Cerebellar cortex (tissue), 1 donor: Measurements from ENCODE around the gene NXPH4.

Experiments
- DNase-seq: peaks from one replicate; pipeline ENCODE4 v3.0.0-alpha.2; 2015; ENCODE audit warnings: low spot score

Gene NXPH4

GRCh38 chr12:57231276-57232021 is 14.9 kb downstream of the NXPH4 start:
- no peak for DNase-seq

GRCh38 chr12:57232156-57232756 is 15.7 kb downstream of the NXPH4 start:
- DNase-seq, result no peak

DNA sequence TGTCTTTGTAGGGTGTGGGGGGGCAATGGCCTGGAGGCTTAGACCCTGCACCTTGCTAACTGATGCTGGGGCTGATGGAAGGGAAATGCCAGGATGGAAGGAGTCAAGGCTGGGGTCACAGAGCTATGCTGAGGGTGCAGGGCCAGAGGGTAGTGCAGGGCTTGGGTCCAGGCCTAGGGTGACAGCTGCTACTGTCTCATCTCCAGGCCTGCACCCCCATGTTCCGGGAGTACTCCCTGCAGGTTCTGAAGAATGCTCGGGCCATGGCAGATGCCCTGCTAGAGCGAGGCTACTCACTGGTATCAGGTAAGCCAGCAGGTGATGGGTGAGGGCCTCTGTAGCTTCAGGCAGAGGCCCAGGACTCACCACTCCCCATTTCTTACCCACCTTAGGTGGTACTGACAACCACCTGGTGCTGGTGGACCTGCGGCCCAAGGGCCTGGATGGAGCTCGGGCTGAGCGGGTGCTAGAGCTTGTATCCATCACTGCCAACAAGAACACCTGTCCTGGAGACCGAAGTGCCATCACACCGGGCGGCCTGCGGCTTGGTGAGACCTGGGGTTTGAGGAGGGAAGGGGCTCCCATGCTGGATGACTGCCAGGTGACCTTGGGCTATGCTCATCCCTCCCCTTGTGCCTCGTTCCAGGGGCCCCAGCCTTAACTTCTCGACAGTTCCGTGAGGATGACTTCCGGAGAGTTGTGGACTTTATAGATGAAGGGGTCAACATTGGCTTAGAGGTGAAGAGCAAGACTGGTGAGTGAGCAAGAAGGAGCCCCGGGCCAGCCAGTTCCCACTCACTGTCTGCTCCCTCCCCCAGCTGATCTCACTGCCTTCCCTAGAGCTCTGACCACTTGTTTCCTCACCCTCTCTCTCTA is 17.0 kb downstream of the NXPH4 start:
- no peak for DNase-seq

GRCh38 chr12:57234233-57234570 is 17.6 kb downstream of the NXPH4 start:
- DNase-seq, result no peak

DNA sequence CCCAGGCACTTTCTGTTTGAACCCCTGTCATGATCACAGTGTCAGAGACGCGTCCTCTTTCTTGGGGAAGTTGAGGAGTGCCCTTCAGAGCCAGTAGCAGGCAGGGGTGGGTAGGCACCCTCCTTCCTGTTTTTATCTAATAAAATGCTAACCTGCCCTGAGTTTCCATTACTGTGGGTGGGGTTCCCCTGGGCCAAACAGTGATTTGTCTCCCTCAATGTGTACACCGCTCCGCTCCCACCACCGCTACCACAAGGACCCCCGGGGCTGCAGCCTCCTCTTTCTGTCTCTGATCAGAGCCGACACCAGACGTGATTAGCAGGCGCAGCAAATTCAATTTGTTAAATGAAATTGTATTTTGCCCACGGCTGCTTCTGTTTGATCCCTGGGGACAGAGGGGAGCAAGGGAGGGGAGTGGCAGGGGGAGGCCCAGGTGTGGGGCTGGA is 18.0 kb downstream of the NXPH4 start:
- DNase-seq, result no peak

DNA sequence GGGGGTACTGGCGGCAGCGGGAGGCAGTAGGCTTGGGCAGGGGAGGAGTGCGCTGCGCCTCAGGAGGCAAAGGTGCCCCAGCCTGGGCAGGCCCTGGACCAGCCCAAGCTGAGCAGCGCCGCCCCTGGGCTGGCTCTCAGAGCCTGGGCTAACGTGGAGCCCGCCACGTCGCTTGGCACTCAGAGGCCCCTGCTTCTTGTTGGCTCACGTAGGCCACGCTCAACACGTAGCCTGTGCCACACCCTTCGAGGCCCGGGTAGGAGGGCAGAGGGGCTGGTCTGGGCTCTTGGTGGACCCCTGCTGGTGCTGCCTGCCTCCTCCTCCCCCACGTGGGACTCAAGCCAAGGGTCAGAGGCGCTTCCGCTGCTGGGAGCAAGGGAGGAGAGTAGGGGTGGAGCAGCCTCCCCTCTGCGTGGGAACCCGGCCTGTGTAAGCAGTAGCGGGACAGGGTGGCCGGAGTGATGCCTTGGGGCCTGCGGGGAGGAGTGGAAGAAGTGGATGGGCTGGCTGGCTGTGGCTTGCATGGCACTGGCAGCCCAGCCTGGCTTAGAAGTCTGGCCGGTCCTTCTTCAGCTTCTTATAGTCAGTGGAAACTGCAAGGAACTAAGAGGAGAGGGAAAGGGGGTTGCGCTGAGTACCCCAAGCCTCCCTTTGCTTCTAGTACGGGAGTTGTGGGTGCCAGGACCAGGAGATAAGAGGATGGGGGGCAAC is 18.6 kb downstream of the NXPH4 start:
- DNase-seq, result no peak

- DNase-seq, result no peak
Measured at GRCh38 chr12:57235728-57236131, 19.1 kb downstream of the NXPH4 start.

- no peak for DNase-seq
Measured at GRCh38 chr12:57236201-57236924, 19.8 kb downstream of the NXPH4 start.

DNA sequence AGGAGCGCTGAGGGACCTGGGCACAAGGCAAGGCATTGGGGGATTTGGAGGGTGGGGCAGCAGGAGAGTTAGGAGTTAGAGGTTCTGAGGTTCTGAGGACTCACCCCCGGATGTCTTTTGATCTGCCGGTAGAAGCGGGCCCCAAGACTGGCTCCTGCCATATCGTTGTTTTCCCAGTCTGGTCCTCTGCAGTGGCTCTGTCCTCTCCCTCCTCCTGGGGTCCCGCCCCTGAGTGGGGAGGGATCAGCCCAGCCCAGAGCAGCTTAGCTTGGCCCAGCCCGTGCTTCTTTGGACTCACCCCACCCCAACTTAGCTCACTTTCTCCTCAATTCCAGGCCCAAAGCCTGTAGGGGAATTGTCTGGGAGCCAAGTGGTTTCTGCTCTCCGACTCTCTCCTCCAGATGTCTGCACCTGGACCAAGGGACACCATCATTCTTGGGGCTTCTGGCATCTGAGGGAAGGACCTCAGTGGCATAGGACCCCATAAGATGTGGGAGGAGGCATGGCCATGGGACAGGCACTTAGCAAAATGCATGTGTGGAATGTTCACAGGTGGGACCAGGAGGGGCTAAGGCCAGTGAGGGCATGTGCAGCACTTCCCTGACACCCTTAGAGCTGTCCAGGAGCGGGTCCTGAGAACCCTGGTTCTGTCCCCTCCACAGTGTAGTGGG is 20.5 kb downstream of the NXPH4 start:
- no peak for DNase-seq

DNA sequence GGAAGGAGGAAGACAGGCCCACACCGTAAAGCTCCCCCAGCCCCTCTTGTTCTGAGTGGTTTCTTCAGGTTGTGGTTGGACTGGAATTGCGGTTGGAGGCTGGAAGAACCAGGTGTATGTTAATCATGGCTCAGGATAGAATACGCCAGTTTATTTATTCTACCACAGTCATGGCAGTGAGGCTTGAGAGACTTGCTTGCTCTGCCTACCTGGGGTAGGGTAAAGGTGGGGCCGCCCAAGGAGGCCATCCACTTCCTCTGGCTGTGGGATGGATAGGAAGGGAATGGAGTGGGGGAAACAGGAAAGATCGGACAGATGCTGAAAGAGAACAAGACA is 21.0 kb downstream of the NXPH4 start:
- no peak for DNase-seq

DNA sequence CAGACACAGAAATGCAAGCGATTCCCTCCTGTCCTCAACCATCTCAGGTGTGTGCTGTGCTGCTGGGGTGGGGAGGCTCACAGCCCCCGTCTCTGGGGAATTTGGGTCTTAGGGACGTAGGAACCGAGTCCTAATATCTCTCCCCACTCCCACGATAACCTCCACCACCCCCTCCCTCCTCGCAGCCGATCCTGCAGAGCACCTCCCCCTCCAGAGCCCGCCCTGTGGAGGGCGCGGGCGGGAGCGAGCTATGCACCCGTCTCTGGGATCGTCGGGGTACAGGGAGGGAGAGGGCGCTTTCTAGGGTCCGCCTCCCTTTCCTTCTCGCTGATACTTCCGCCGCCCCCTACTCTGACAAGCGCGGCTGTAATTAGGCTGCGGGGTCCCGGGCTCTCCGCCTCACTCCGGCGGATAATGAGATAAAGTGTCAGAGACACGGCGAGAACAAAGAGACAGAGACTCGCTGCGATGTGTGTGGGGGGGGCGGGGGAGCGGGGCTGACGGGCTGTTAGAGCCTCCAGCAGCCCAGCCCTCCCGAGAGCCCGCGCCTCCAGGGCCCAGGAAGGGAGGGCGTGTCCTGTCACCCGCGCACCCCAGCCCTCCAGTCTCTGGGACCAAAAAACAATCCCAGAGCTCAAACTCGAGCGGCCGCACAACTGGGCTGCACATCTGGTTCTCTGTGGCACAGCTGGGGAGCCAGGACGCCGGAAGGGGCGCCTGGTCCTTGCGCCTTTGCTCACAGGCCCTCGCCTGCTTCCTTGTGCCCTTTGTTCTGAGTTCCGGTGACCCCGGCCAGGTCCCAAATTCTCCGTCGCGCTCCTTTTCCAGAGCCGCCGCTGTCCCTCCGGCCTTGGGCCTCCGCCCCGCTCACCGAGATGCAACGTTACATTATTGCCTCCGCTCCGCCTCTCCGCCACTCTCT is 21.6 kb downstream of the NXPH4 start:
- no peak for DNase-seq

GRCh38 chr12:57238854-57239554 is 22.4 kb downstream of the NXPH4 start:
- peak; percentile 89 for DNase-seq

- DNase-seq, result peak; percentile 65
Measured at GRCh38 chr12:57239587-57240065, 23.0 kb downstream of the NXPH4 start.

DNA sequence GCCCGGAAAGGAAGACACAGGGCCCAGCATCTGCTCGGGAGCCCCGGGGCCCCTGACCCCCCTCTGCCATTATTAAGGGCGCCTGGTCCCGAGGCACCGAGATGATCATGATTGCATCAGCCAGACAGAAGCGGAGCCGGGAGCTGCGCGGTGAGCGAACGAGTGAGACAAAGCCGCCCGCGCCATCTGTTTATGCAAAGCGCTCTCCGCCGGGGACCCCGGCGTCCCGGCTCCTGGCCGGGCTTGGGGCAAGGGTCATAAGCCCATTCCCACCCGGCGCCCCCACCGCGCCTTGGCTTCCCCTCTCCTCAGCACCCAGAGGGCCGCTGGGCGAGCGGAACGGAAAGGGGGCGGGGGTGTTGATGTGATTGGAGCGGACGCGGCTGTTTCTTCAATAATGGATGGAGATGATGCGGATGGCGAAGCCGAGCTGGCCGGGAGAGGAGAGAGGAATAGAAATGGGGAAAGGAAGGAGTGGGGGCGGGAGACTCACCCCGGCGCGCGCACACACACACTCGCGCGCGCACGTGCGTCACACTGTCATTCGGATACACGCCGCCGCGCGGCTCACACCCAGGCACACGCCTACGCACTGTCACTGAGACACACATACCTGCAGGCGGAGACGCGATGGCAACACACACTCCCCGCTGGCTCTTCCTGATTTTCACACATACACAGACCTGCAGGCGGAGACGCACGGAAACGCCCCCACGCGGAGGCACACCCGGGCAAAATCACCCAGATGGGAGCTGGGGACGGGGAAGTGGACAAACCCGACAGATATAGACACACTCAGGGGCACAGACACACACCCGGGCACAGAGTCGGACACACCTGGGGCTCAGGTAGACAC is 23.7 kb downstream of the NXPH4 start:
- peak; percentile 86 for DNase-seq

- peak; percentile 71 for DNase-seq
Measured at GRCh38 chr12:57240926-57241401, 24.4 kb downstream of the NXPH4 start.

- DNase-seq, result no peak
Measured at GRCh38 chr12:57241402-57242310, 25.1 kb downstream of the NXPH4 start.

GRCh38 chr12:57242329-57242690 is 25.7 kb downstream of the NXPH4 start:
- peak; percentile 93 for DNase-seq
